HG02571 (cell line): ENCODE data around the gene SARDH.

Source experiments
- ATAC-seq: cut with Tn5 transposase; IDR thresholded peaks from one replicate; pipeline ENCODE4 v1.9.1; 2021; ENCODE audit warnings: mild to moderate bottlenecking, moderate library complexity; ENCODE audit not compliant: unreplicated experiment

Gene SARDH

GRCh38 chr9:133716564-133717112, 21.5 kb downstream of the SARDH start:
- ATAC-seq = no peak

GRCh38 chr9:133715866-133716563, 22.1 kb downstream of the SARDH start:
- ATAC-seq = no peak

GRCh38 chr9:133715295-133715865, 22.8 kb downstream of the SARDH start:
- ATAC-seq = no peak

- no peak for ATAC-seq
Measured at GRCh38 chr9:133714606-133715294, 23.4 kb downstream of the SARDH start.

- no peak for ATAC-seq
Measured at GRCh38 chr9:133713960-133714495, 24.1 kb downstream of the SARDH start.

GRCh38 chr9:133713150-133713959, 24.8 kb downstream of the SARDH start:
- ATAC-seq = no peak

GRCh38 chr9:133712221-133713100, 25.7 kb downstream of the SARDH start:
- ATAC-seq = no peak

GRCh38 chr9:133711428-133712220, 26.5 kb downstream of the SARDH start:
- no peak for ATAC-seq

- no peak for ATAC-seq
Measured at GRCh38 chr9:133710661-133711427, 27.3 kb downstream of the SARDH start.

- no peak for ATAC-seq
Measured at GRCh38 chr9:133709691-133710571, 28.2 kb downstream of the SARDH start.

- no peak for ATAC-seq
Measured at GRCh38 chr9:133709015-133709611, 29.0 kb downstream of the SARDH start.

GRCh38 chr9:133708246-133709014, 29.7 kb downstream of the SARDH start:
- no peak for ATAC-seq

GRCh38 chr9:133707763-133708245, 30.3 kb downstream of the SARDH start:
- no peak for ATAC-seq

- no peak for ATAC-seq
Measured at GRCh38 chr9:133707065-133707762, 30.9 kb downstream of the SARDH start.

GRCh38 chr9:133706307-133707050, 31.7 kb downstream of the SARDH start:
- ATAC-seq = no peak
